Gastroesophageal sphincter (tissue), 3 donors: ENCODE data around the gene DDIT4.

Experiments used
- EP300 ChIP-seq: sonication (generic); formaldehyde crosslinking; IDR thresholded peaks from one replicate; pipeline ENCODE4 v1.6.1; 2017; ENCODE audit warnings: antibody characterized with exemption, mild to moderate bottlenecking
- POLR2A ChIP-seq, 2 donors: fragments of 450-650 bp; IDR thresholded peaks; one replicate each; pipeline ENCODE4 v1.6.1; 2017; ENCODE audit warnings: antibody characterized with exemption in 2 of 2, mild to moderate bottlenecking in 2 of 2, moderate library complexity in 1 of 2
- TF ChIP-seq, protein P1 (sequence below), 4 experiments: fragments of 200-600 bp in 2 of 4; fragments of 450-650 bp in 2 of 4; sonication (generic) in 1 of 4; IDR thresholded peaks; one replicate each; pipeline ENCODE4 v1.5.1; 2017 to 2019; ENCODE audit warnings: antibody characterized with exemption in 4 of 4, mild to moderate bottlenecking in 2 of 4, moderate library complexity in 2 of 4

DNA sequence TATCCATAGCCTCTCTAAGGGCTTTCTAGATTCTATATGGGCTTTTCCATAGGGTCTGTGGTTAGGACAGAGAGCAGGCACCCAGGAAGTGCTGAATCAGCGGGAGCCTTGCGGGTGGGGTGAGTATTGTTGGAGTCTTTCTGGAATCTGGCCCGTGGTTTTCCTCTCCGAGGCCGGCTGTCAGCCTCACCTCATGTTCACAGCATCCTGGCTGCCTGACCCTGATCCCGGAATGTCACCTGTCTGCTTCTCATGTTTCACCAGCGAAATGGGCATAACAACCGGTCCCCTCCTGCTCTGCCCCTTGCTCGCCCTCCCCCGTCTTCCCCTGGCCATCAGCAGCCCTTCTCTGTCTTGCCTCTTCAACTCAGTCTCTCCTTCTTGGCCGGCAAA is 36.5 kb downstream of the DDIT4 start:
- TF ChIP-seq, protein P1, sequence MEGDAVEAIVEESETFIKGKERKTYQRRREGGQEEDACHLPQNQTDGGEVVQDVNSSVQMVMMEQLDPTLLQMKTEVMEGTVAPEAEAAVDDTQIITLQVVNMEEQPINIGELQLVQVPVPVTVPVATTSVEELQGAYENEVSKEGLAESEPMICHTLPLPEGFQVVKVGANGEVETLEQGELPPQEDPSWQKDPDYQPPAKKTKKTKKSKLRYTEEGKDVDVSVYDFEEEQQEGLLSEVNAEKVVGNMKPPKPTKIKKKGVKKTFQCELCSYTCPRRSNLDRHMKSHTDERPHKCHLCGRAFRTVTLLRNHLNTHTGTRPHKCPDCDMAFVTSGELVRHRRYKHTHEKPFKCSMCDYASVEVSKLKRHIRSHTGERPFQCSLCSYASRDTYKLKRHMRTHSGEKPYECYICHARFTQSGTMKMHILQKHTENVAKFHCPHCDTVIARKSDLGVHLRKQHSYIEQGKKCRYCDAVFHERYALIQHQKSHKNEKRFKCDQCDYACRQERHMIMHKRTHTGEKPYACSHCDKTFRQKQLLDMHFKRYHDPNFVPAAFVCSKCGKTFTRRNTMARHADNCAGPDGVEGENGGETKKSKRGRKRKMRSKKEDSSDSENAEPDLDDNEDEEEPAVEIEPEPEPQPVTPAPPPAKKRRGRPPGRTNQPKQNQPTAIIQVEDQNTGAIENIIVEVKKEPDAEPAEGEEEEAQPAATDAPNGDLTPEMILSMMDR (IDR thresholded peaks at IDR 0.05): no peak
- no peak for TF ChIP-seq POLR2A (IDR thresholded peaks at IDR 0.05)
- no peak for TF ChIP-seq EP300
